Heart left ventricle (tissue), 13 donors: ENCODE measurements around the gene IL1RAPL1.

Source experiments
- CTCF ChIP-seq, 12 donors: fragments of 200-600 bp; sonication (generic) in 4 of 12; IDR thresholded peaks; one replicate each; pipeline versions ENCODE4 v1.5.0 to v1.8.0; 2018 to 2022; ENCODE audit warnings: antibody characterized with exemption in 12 of 12, mild to moderate bottlenecking in 5 of 12
- POLR2A ChIP-seq, 2 donors: fragments of 450-650 bp; IDR thresholded peaks; one replicate each; pipeline ENCODE4 v1.6.1; 2017; ENCODE audit warnings: antibody characterized with exemption in 2 of 2, mild to moderate bottlenecking in 2 of 2, moderate library complexity in 2 of 2
- donor health status: ischemic (EF 13 %, LVEDD 7.1; RV severe dilation, severe dysfunction).
- donor health status: DM: no; HTN: yes; CAD: no.
- donor health status: DM: no; HTN: no; CAD: no.
- donor health status: ischemic (EF 25% LVEDD 6.9; RV normal size, moderate dysfunction).
- donor health status: ischemic (EF 25% LVEDD 5.7; RV mildly dilated, moderate dysfunction).
- donor health status: ischemic (EF 35%, LVEDD 5.7; RV mildly dilated, moderate dysfunction).
- donor health status: nonischemic (EF 11% LVEDD 7.7; RV severe dilation, severe dysfunction).
- donor health status: DM: yes; HTN: yes; CAD: no.
- donor health status: PGD.
- donor health status: ischemic (EF 29% LVEDD 5.4; RV normal size, mild dysfunction).
- donor health status: nonischemic (EF 23%, LVEDD 6.1; RV moderate dilation, normal function).

GRCh38 chrX:29797156-29797555 is 1209.9 kb downstream of the IL1RAPL1 start:
- TF ChIP-seq CTCF (IDR thresholded peaks at IDR 0.05): no peak
- TF ChIP-seq POLR2A (IDR thresholded peaks at IDR 0.05): no peak
